GM12891 (cell line): ENCODE measurements around the gene ACTR6.
A peak's percentile ranks its signal among the peaks of the same experiment; 100 is the strongest.
"Not testable (repeated sequence)": the region's sequence is repeated elsewhere in the genome, so short reads cannot be mapped to it uniquely, and the experiment has no call there.

Experiments used
- DNase-seq: peaks from one replicate; pipeline ENCODE4 v3.0.0; 2011; ENCODE audit warnings: low spot score; ENCODE audit not compliant: insufficient read length
- FAIRE-seq: peaks from 2 replicates; lab custom pipeline; 2011; peaks lifted over from hg19 to GRCh38; lab: Jason Lieb, UNC
- PAX5 ChIP-seq: IDR thresholded peaks from 2 replicates; pipeline ENCODE4 v1.6.1; 2011; ENCODE audit warnings: low read length, moderate library complexity, mild to moderate bottlenecking; ENCODE audit not compliant: insufficient read depth, severe bottlenecking
- POLR2A ChIP-seq: IDR thresholded peaks from 2 replicates; pipeline ENCODE4 v1.6.1; 2011; ENCODE audit warnings: low read depth, low read length, control low read depth
- POLR2AphosphoS5 ChIP-seq: IDR thresholded peaks from 2 replicates; pipeline ENCODE4 v1.6.1; 2011; ENCODE audit warnings: low read depth, low read length, control low read depth
- POU2F2 ChIP-seq: IDR thresholded peaks from 2 replicates; pipeline ENCODE4 v1.6.1; 2011; ENCODE audit warnings: low read depth, mild to moderate bottlenecking, control low read depth, low read length, moderate library complexity
- SPI1 ChIP-seq: IDR thresholded peaks from 2 replicates; pipeline ENCODE4 v1.6.1; 2011; ENCODE audit warnings: low read depth, low read length, control low read depth
- TAF1 ChIP-seq: IDR thresholded peaks from 2 replicates; pipeline ENCODE4 v1.6.1; 2011; ENCODE audit warnings: low read depth, low read length, control low read depth

The ACTR6 gene

GRCh38 chr12:100163416-100164152 is 37.0 kb upstream of the ACTR6 start:
- peak; percentile 78 for DNase-seq
- no peak for TF ChIP-seq TAF1
- peak; percentile 97 for FAIRE-seq

- TF ChIP-seq POLR2AphosphoS5: no peak
- no peak for TF ChIP-seq POLR2A
- TF ChIP-seq POU2F2: no peak
- TF ChIP-seq SPI1: no peak
- TF ChIP-seq TAF1: no peak
- no peak for TF ChIP-seq PAX5
- FAIRE-seq: no peak
- DNase-seq: no peak
Observed at GRCh38 chr12:100164153-100164704, 36.4 kb upstream of the ACTR6 start.

GRCh38 chr12:100165356-100165755 is 35.3 kb upstream of the ACTR6 start:
- TF ChIP-seq PAX5 (no peak), TAF1 (no peak), POU2F2 (no peak), POLR2A (no peak), SPI1 (no peak), POLR2AphosphoS5 (no peak)
- DNase-seq (no peak), FAIRE-seq (no peak)

GRCh38 chr12:100166232-100166631 is 34.4 kb upstream of the ACTR6 start:
- TF ChIP-seq TAF1 (no peak), POU2F2 (no peak), PAX5 (no peak), POLR2A (no peak), POLR2AphosphoS5 (no peak), SPI1 (no peak)
- no peak for DNase-seq
- no peak for FAIRE-seq

- DNase-seq (no peak), FAIRE-seq (peak; percentile 23)
- no peak for TF ChIP-seq POLR2A
- TF ChIP-seq PAX5: no peak
- TF ChIP-seq POU2F2: no peak
- TF ChIP-seq SPI1: no peak
- no peak for TF ChIP-seq TAF1
- no peak for TF ChIP-seq POLR2AphosphoS5
Observed at GRCh38 chr12:100168562-100168961, 32.1 kb upstream of the ACTR6 start.

- DNase-seq: no peak
- FAIRE-seq: no peak
- TF ChIP-seq POLR2AphosphoS5 (no peak), POU2F2 (no peak), TAF1 (no peak), SPI1 (no peak), POLR2A (no peak), PAX5 (no peak)
Observed at GRCh38 chr12:100169345-100169744, 31.3 kb upstream of the ACTR6 start.

- TF ChIP-seq SPI1: no peak
- no peak for TF ChIP-seq POLR2A
- no peak for TF ChIP-seq POU2F2
- no peak for TF ChIP-seq POLR2AphosphoS5
- no peak for TF ChIP-seq TAF1
- no peak for TF ChIP-seq PAX5
- DNase-seq (no peak), FAIRE-seq (no peak)
Observed at GRCh38 chr12:100170313-100170858, 30.2 kb upstream of the ACTR6 start.

GRCh38 chr12:100171248-100171647 is 29.4 kb upstream of the ACTR6 start:
- DNase-seq (no peak), FAIRE-seq (no peak)
- TF ChIP-seq POLR2A (no peak), TAF1 (no peak), POU2F2 (no peak), PAX5 (no peak), SPI1 (no peak)

GRCh38 chr12:100173111-100173510 is 27.5 kb upstream of the ACTR6 start:
- TF ChIP-seq POLR2AphosphoS5: no peak
- no peak for TF ChIP-seq PAX5
- no peak for TF ChIP-seq POLR2A
- TF ChIP-seq POU2F2: no peak
- no peak for TF ChIP-seq TAF1
- no peak for TF ChIP-seq SPI1
- DNase-seq (no peak), FAIRE-seq (no peak)

- TF ChIP-seq TAF1: no peak
- FAIRE-seq: no peak
- no peak for DNase-seq
Observed at GRCh38 chr12:100174495-100174894, 26.1 kb upstream of the ACTR6 start.

- FAIRE-seq, DNase-seq: not testable (repeated sequence)
Observed at GRCh38 chr12:100176493-100176892, 24.1 kb upstream of the ACTR6 start.
